HG03354 (cell line): ENCODE data around the gene CEP120.
"Not testable (repeated sequence)": the region's sequence is repeated elsewhere in the genome, so short reads cannot be mapped to it uniquely, and the experiment has no call there.

Experiments used
- ATAC-seq: cut with Tn5 transposase; IDR thresholded peaks from one replicate; pipeline ENCODE4 v1.9.1; 2021; ENCODE audit warnings: mild to moderate bottlenecking; ENCODE audit not compliant: unreplicated experiment, poor library complexity, severe bottlenecking

CEP120 gene

DNA sequence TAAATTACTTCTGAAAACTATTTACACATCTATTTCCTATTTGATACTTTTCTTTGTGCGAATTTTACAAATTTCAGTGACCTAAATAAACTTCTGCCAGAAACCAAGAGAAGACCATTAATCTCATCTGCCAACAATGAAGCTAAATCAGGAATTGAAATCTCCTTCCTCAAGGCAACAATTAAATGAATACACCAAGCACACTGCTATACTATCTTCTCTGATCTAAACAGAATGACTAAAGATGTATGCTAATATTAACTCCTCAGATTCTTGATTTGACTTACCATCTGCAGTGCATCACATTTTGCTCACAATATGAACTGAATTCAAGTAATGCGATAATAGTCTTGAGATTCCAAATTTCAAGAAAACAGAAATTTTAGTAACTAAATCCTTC lies 82.3 kb downstream of the CEP120 start:
- ATAC-seq: no peak

- not testable (repeated sequence) for ATAC-seq
Measured at GRCh38 chr5:123308377-123308776, 114.8 kb downstream of the CEP120 start.

- no peak for ATAC-seq
Measured at GRCh38 chr5:123305751-123306150, 117.5 kb downstream of the CEP120 start.

- no peak for ATAC-seq
Measured at GRCh38 chr5:123304777-123305316, 118.4 kb downstream of the CEP120 start.

DNA sequence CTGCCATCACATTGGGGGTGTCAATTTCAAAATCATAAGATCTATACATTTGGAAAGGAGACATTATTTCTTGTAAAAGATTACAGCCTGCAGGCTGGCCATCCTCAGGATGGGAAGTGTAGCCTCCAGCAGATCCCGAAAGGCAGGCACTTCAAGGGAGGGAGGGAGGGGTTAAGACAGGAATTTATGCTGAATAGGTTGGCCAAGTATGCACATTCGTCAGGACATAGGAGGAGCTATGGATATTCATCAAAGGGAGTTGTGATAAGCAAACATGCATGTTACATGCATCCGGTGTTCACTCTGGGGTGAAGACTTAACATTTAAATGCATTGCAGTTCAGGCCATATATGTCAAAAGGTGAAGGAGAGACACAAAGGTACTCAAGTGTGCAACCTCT lies 119.4 kb downstream of the CEP120 start:
- no peak for ATAC-seq

- ATAC-seq: no peak
Measured at GRCh38 chr5:123300266-123300665, 122.9 kb downstream of the CEP120 start.

DNA sequence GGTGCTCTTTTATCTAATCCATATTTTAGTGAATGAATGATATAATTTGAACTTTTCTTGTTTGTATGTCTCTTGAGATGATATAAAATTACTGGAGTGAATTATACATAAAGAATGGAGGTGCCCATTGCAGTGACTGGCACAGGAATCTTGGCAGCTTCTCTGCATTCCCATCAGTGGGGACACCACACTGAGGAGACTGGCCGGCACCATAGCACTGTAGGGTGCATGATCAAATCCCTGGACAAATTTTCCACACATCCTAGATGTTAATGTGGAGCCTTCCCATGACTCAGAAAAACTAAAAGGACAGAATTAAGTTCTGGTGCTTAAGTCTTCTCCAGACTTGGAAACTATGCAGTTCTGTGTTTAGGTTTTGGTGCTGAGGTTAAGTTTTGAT lies 124.1 kb downstream of the CEP120 start:
- no peak for ATAC-seq

DNA sequence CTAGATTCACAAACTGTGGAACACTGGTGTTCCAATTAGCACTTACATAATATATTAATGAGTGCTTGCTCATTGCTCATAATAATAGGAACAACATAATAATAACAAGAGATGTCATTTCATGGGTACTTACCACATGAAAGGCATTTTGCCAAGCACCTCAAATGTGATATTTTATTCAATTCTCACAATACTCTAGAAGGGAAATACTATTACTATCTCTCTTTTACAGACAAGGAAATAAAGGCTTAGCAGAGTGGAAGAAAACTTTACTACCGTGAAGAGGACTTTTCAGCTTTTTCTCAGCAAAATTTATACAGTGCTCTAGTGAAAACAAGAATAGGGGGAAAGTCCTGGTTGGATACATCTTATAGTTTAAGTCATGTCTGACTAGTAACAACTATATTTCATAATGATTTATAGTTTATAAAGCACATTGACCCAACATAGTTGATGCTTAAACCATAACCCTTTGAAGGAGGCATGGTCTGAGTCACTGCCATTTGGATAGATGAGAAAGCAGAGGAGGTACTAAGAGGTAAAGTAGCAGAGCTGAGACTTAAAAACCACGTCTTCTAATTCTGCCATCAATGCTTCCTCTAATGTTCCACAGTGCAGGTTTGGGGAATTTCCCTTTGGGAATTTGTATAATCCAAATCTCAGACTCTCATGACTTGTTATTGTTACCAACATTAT lies 124.7 kb downstream of the CEP120 start:
- no peak for ATAC-seq

DNA sequence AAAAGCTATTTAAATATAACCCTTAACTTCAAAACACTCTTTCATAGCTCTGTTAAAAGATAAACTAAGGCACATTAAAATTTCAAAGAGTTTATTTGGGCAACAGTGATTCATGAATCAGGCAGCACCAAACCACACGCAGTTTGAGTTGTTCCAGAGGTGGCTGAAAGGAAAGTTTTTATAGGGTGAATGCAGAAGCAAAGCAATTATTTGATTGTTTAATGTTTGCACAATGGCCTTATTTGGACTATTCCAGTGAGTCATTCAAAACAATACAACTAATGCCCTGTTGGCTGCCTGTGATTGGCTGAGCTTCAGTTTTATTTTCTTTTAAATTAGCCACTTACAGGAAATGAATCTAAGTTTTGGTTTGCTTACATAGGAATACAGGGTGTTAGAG lies 125.3 kb downstream of the CEP120 start:
- ATAC-seq: no peak

GRCh38 chr5:123297198-123297831 lies 125.9 kb downstream of the CEP120 start:
- no peak for ATAC-seq
